Tibial nerve (tissue), 4 donors: ENCODE results near the gene WDTC1.

ENCODE experiments used
- EP300 ChIP-seq, 2 donors: sonication (generic); formaldehyde crosslinking; IDR thresholded peaks; one replicate each; pipeline ENCODE4 v1.6.1; 2017; ENCODE audit warnings: antibody characterized with exemption in 2 of 2, mild to moderate bottlenecking in 1 of 2
- TF ChIP-seq, protein P1 (sequence below), 5 experiments: fragments of 200-600 bp in 3 of 5; fragments of 450-650 bp in 2 of 5; sonication (generic) in 3 of 5; IDR thresholded peaks; one replicate each; pipeline ENCODE4 v1.5.1; 2016 to 2019; ENCODE audit warnings: antibody characterized with exemption in 5 of 5, mild to moderate bottlenecking in 3 of 5, moderate library complexity in 2 of 5

- TF ChIP-seq, protein P1, sequence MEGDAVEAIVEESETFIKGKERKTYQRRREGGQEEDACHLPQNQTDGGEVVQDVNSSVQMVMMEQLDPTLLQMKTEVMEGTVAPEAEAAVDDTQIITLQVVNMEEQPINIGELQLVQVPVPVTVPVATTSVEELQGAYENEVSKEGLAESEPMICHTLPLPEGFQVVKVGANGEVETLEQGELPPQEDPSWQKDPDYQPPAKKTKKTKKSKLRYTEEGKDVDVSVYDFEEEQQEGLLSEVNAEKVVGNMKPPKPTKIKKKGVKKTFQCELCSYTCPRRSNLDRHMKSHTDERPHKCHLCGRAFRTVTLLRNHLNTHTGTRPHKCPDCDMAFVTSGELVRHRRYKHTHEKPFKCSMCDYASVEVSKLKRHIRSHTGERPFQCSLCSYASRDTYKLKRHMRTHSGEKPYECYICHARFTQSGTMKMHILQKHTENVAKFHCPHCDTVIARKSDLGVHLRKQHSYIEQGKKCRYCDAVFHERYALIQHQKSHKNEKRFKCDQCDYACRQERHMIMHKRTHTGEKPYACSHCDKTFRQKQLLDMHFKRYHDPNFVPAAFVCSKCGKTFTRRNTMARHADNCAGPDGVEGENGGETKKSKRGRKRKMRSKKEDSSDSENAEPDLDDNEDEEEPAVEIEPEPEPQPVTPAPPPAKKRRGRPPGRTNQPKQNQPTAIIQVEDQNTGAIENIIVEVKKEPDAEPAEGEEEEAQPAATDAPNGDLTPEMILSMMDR (IDR thresholded peaks at IDR 0.05): peak; percentile 69 to 82 (median 76)
- no peak for TF ChIP-seq EP300 (IDR thresholded peaks at IDR 0.05)
Measured at GRCh38 chr1:27332536-27333281, 98.3 kb downstream of the WDTC1 start.
